Stimulated activated naive CD4-positive, alpha-beta T cell (primary cell): ENCODE results near the gene HES7.
"Not testable (repeated sequence)": the region's sequence is repeated elsewhere in the genome, so short reads cannot be mapped to it uniquely, and the experiment has no call there.

Source experiments
- DNase-seq, 6 experiments: peaks; one replicate each; lab custom pipeline; 2025; lab: John Stamatoyannopoulos, UW

HES7 gene

GRCh38 chr17:8101721-8102120 lies 22.2 kb downstream of the HES7 start:
- DNase-seq = no peak

- no peak for DNase-seq
These were observed 23.1 kb downstream of the HES7 start for GRCh38 chr17:8100763-8101162.

- DNase-seq = no peak
These were observed 23.8 kb downstream of the HES7 start for GRCh38 chr17:8100111-8100510.

DNA sequence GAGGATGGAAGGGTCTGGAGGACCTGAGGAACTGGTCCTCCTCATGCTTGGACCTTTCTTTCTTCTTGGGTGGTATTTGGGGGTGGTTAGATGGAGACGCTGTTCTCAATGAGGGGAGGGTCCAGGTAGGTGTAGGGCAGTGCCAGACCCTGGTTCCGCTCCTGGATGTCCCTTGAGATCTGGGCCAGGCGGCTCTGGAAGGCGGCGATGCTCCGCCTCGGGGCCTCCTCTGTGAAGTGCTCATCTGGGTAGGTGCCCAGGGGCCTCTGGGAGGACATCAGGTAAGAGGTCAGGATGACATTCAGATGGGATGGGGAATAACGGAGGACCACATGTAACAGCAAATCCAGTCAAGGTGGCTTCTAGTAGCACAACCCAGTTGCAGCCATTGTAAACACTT lies 27.4 kb downstream of the HES7 start:
- no peak for DNase-seq

- DNase-seq = no peak
These were observed 28.5 kb downstream of the HES7 start for GRCh38 chr17:8095361-8095760.

- no peak for DNase-seq
These were observed 32.7 kb downstream of the HES7 start for GRCh38 chr17:8091033-8091687.

- no peak for DNase-seq
These were observed 34.2 kb downstream of the HES7 start for GRCh38 chr17:8089728-8090127.

- DNase-seq = no peak
These were observed 36.0 kb downstream of the HES7 start for GRCh38 chr17:8087952-8088230.

GRCh38 chr17:8087075-8087951 lies 36.6 kb downstream of the HES7 start, which contains the start of gene ALOX12B:
TSS of gene ALOX12B (minus strand) at chr17:8087716. CDS start at chr17:8087442, 274 bp downstream.
- DNase-seq = no peak

GRCh38 chr17:8084250-8084649 lies 39.7 kb downstream of the HES7 start:
- DNase-seq = no peak

- no peak for DNase-seq
These were observed 41.6 kb downstream of the HES7 start for GRCh38 chr17:8082292-8082691.

DNA sequence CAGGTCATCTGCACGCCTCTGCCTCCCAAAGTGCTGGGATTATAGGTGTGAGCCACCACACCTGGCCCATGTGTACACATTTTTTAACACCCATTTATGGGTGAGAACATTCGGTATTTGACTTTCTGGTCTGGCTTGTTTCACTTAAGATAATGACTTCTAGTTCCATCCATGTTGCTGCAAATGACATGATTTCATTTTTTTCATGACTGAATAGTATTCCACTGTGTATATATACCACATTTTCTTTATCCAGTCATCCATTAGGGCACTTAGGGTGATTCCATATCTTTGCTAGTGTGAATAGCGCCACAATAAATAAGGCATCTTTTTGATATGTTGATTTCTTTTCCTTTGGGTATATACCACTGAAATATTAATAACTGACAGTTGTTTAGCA lies 42.0 kb downstream of the HES7 start:
- no peak for DNase-seq

- no peak for DNase-seq
These were observed 43.1 kb downstream of the HES7 start for GRCh38 chr17:8080799-8081219.

- DNase-seq = no peak
These were observed 43.6 kb downstream of the HES7 start for GRCh38 chr17:8080208-8080798.

DNA sequence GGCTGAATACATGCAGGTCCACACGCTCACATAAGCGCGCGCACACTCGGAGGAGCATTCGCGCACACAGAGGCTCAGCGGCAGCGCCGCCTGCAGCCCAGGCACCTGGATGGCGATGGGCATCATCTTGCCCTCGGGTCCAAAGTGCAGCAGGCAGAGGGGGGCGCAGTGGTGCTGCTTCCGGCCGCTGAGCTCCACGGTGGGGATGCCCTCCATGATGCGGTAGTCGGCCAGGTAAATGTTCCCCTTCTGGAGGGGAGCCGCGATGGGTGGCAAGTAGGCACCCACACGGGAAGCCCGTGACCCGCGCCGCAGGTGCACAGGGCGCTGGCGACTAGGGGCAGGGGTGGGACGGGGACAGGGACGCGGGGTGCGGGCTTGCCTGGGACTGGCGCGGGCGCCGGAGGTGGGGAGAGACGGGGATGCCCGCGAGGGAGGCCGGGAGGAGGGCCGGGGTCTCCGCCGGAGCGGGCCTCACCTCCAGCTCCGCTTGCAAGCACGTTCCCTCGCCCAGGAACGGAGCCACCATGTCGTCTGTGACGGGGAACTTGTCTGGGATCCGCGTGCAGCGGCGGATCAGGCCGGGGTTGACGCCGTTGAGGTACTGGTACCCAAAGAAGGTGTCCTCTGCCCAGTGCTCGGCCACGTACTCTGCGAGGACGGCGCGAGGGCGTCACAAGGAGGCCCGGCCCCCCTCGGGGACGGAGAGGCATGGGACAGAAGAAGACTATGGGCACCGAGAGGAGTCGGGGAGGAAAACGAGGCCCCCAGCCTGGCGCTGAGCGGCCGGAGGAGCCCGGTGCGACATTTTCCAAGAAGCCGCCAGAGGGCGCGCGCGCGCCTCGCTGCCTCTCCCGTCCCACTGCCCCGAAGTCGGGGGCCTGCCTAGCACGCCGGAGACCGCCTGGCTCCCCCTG lies 44.4 kb downstream of the HES7 start:
- peak; percentile 49 to 95 (median 76) for DNase-seq

- DNase-seq = not testable (repeated sequence)
These were observed 46.0 kb downstream of the HES7 start for GRCh38 chr17:8077939-8078338.

DNA sequence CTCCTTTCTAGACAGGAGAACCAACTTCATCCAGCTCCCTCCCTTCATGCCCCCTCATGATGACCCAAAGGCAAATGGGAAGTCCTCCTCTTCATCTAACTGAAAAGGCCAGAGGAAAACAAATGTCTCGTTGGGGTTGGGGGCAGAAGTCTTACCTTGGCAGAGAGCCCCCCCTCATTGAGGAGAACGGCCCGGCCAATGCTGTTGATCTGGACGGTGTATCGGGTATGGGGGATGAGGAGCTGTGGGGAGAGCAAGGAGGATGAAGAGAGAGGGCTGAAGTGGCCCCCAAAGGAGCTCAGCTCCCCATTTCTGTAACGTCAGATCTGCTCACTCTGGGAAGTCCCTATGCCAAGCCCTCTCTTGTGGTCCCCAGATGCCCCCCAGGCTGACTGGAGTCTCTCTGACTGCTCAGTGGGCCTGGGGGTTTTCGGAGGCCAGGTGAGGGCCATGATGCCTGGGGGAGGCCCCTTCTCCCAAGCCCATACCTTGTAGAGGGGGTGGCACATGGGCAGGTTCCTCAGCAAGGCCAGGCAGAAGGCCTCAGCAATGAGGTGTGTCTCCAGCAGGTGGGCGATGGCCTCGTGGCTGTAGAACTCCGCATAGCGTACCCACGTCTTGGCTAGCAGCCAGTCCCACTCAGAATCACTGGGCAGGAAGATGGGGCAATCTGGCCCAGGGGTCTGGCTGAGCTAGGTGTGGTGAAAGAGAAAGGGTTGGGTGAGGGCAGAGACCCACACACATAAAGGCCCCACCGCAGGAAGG lies 47.2 kb downstream of the HES7 start:
- DNase-seq = no peak

- no peak for DNase-seq
These were observed 48.1 kb downstream of the HES7 start for GRCh38 chr17:8075574-8076342.

DNA sequence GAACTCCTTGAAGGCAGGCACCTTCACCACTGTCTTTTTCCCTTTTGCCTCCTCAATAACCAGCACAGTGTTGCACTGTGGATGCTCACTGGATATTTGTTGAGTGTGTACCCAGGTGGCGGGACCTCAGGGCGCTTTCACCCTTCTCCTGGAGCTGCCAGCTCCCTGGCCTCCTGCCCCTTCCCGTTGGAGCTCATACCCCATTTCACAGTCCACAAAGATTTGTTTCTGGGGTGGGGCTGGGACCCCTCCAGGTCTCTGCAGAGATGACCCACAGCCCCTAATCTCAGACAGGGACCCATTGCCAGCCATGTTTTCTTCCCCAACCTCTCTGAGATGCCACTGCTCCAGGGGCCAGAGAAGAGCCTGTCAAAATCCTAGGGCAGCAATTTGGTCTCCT lies 48.8 kb downstream of the HES7 start:
- DNase-seq = no peak

DNA sequence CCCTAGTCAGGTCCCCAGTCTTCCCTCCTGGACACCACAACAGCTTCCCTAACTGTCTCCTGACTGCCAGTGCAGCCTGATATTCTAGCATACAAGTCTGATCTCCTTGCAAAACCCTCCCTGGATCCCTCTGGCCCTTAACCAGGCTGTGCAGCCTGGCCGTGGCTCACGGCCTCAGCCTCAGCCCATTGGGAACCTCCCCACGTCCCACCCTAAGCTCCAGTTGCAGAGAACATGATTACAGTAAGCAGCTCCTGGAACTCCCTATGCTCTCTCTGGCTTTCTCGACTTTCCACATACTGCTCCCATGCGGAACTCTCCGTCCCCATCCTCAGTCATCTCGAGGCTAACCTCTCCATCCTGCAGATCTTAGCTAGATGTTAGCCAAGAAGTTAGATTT lies 49.4 kb downstream of the HES7 start:
- DNase-seq = no peak
